SK-N-SH (cell line): Measurements from ENCODE around the gene PTGR2.

Source experiments
- FOXJ3 ChIP-seq: sonication (generic); formaldehyde crosslinking; IDR thresholded peaks from 2 replicates; pipeline ENCODE4 v1.5.1; 2020; ENCODE audit warnings: mild to moderate bottlenecking, missing genetic modification reagents
- JUND ChIP-seq: IDR thresholded peaks from 2 replicates; pipeline ENCODE4 v1.4.0; 2012
- NFIC ChIP-seq: IDR thresholded peaks from 2 replicates; pipeline ENCODE4 v1.4.0; 2012; ENCODE audit warnings: borderline replicate concordance
- POLR2AphosphoS5 ChIP-seq: IDR thresholded peaks from 2 replicates; pipeline ENCODE4 v1.6.1; 2012; ENCODE audit warnings: low read depth, low read length
- SMC3 ChIP-seq: IDR thresholded peaks from 2 replicates; pipeline ENCODE4 v1.6.1; 2012; ENCODE audit warnings: low read depth, low read length, improper control_type of control experiment
- TF ChIP-seq, protein P1 (sequence below): IDR thresholded peaks from 2 replicates; pipeline ENCODE4 v1.4.0; 2012; ENCODE audit warnings: low read depth
- TF ChIP-seq, protein P2 (sequence below): fragments of 200-600 bp; sonication (generic); IDR thresholded peaks from 2 replicates; pipeline ENCODE4 v1.6.1; 2017; ENCODE audit warnings: antibody characterized with exemption, mild to moderate bottlenecking, moderate library complexity
- TF ChIP-seq, protein P3 (sequence below): IDR thresholded peaks from 2 replicates; pipeline ENCODE4; 2012

DNA sequence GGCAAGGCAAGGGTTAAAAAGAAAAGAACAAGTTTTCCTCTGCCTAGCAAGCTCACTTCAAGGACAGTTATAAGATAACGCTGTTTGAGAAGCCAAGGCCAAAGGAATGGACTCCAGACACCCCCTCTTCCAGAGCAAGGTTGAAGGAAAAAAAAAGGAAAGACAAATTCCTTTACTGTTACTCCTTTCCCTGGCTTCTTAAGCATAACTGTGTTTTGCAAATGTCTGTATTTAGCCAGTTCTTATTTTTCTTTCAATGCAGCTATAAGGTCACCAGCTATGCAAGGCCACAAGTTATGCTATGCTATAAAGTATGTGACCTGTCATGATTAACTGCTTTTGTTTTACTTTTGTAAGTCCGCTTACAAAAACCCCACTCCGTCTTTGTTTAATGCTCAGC, 61.6 kb downstream of the PTGR2 start:
- TF ChIP-seq, protein P1, sequence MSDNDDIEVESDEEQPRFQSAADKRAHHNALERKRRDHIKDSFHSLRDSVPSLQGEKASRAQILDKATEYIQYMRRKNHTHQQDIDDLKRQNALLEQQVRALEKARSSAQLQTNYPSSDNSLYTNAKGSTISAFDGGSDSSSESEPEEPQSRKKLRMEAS = no peak
- TF ChIP-seq, protein P2, sequence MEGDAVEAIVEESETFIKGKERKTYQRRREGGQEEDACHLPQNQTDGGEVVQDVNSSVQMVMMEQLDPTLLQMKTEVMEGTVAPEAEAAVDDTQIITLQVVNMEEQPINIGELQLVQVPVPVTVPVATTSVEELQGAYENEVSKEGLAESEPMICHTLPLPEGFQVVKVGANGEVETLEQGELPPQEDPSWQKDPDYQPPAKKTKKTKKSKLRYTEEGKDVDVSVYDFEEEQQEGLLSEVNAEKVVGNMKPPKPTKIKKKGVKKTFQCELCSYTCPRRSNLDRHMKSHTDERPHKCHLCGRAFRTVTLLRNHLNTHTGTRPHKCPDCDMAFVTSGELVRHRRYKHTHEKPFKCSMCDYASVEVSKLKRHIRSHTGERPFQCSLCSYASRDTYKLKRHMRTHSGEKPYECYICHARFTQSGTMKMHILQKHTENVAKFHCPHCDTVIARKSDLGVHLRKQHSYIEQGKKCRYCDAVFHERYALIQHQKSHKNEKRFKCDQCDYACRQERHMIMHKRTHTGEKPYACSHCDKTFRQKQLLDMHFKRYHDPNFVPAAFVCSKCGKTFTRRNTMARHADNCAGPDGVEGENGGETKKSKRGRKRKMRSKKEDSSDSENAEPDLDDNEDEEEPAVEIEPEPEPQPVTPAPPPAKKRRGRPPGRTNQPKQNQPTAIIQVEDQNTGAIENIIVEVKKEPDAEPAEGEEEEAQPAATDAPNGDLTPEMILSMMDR = no peak
- TF ChIP-seq SMC3 = no peak
- TF ChIP-seq JUND = no peak
- no peak for TF ChIP-seq FOXJ3 (CRISPR knock-in tag)
- TF ChIP-seq, protein P3, sequence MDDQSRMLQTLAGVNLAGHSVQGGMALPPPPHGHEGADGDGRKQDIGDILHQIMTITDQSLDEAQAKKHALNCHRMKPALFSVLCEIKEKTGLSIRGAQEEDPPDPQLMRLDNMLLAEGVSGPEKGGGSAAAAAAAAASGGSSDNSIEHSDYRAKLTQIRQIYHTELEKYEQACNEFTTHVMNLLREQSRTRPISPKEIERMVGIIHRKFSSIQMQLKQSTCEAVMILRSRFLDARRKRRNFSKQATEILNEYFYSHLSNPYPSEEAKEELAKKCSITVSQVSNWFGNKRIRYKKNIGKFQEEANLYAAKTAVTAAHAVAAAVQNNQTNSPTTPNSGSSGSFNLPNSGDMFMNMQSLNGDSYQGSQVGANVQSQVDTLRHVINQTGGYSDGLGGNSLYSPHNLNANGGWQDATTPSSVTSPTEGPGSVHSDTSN = no peak
- no peak for TF ChIP-seq POLR2AphosphoS5
- no peak for TF ChIP-seq NFIC
